Uterus (tissue), 2 donors: ENCODE results near the gene ADAMTS2.

Experiments used
- POLR2A ChIP-seq, 2 donors: fragments of 450-650 bp; IDR thresholded peaks; one replicate each; pipeline ENCODE4 v1.6.1; 2016; ENCODE audit warnings: antibody characterized with exemption in 2 of 2, mild to moderate bottlenecking in 1 of 2, moderate library complexity in 1 of 2
- TF ChIP-seq, protein P1 (sequence below), 4 experiments: fragments of 200-600 bp in 2 of 4; fragments of 450-650 bp in 2 of 4; sonication (generic) in 2 of 4; IDR thresholded peaks; one replicate each; pipeline ENCODE4 v1.5.1; 2016 to 2019; ENCODE audit warnings: antibody characterized with exemption in 4 of 4, mild to moderate bottlenecking in 2 of 4, moderate library complexity in 1 of 4

- TF ChIP-seq, protein P1, sequence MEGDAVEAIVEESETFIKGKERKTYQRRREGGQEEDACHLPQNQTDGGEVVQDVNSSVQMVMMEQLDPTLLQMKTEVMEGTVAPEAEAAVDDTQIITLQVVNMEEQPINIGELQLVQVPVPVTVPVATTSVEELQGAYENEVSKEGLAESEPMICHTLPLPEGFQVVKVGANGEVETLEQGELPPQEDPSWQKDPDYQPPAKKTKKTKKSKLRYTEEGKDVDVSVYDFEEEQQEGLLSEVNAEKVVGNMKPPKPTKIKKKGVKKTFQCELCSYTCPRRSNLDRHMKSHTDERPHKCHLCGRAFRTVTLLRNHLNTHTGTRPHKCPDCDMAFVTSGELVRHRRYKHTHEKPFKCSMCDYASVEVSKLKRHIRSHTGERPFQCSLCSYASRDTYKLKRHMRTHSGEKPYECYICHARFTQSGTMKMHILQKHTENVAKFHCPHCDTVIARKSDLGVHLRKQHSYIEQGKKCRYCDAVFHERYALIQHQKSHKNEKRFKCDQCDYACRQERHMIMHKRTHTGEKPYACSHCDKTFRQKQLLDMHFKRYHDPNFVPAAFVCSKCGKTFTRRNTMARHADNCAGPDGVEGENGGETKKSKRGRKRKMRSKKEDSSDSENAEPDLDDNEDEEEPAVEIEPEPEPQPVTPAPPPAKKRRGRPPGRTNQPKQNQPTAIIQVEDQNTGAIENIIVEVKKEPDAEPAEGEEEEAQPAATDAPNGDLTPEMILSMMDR (IDR thresholded peaks at IDR 0.05), result no peak
- no peak for TF ChIP-seq POLR2A (IDR thresholded peaks at IDR 0.05)
These were observed 218.7 kb downstream of the ADAMTS2 start for GRCh38 chr5:179126506-179126991.
